ENCODE data around the gene NME7.

DNA sequence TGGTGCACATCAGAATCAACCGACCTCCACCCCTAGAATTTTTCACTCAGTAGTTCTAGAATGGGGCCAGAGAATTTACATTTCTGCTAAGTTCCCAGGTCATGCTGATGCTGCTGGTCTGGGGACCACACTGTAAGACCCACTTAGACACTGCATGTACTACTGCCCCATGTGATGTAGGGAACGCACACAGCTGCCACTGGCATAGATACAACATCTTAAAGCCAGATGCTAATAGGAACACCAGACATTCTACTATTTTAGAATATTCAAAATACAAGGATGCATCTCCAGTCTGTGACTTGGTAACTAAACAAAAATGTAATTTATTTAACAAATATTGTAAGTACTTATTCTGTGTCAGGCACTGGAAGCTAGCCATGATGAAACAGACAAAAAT lies 275.2 kb downstream of the NME7 start:
- TF ChIP-seq, protein P1, sequence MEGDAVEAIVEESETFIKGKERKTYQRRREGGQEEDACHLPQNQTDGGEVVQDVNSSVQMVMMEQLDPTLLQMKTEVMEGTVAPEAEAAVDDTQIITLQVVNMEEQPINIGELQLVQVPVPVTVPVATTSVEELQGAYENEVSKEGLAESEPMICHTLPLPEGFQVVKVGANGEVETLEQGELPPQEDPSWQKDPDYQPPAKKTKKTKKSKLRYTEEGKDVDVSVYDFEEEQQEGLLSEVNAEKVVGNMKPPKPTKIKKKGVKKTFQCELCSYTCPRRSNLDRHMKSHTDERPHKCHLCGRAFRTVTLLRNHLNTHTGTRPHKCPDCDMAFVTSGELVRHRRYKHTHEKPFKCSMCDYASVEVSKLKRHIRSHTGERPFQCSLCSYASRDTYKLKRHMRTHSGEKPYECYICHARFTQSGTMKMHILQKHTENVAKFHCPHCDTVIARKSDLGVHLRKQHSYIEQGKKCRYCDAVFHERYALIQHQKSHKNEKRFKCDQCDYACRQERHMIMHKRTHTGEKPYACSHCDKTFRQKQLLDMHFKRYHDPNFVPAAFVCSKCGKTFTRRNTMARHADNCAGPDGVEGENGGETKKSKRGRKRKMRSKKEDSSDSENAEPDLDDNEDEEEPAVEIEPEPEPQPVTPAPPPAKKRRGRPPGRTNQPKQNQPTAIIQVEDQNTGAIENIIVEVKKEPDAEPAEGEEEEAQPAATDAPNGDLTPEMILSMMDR (IDR thresholded peaks at IDR 0.05): no peak
- no peak for TF ChIP-seq SIN3A (IDR thresholded peaks at IDR 0.05; ENCODE audit: borderline replicate concordance, insufficient read depth, low read depth, low read length)
- TF ChIP-seq TCF7L2 (IDR thresholded peaks at IDR 0.05; ENCODE audit: low read depth, low read length): no peak
